Right kidney (tissue), 1 donor: ENCODE results near the gene DESI2.

ENCODE experiments used
- DNase-seq: peaks from one replicate; pipeline ENCODE4 v3.0.0-alpha.2; 2016

The DESI2 gene

DNA sequence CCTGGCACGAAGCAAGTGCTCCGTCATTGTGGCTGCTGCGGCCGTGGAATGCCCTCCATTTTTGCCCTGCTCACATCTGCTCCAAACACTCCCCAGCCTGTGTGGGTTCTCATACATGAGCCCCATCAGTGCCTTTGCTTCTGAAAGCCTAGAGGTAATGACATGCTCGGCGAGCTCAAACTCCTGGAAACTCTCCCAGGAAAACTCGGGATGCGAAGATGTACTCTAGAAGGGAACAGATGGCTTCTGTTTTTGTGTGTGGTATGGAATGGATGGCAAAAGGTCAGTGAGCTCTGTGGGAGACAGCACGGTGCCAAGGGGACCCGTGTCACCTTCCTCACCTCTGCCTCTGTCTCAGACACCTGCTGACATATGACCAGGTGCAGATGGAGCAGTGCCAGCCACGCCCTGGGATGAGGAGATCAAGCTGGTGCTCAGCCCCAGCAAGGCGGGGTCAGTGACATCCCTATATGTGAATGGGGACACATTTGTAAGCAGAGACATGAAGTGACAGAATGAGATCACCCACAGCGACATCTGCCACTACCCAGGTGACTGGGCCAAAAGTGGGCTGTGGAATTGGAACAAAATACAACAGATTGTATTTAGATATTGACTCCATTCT is 98.5 kb downstream of the DESI2 start:
- no peak for DNase-seq

DNA sequence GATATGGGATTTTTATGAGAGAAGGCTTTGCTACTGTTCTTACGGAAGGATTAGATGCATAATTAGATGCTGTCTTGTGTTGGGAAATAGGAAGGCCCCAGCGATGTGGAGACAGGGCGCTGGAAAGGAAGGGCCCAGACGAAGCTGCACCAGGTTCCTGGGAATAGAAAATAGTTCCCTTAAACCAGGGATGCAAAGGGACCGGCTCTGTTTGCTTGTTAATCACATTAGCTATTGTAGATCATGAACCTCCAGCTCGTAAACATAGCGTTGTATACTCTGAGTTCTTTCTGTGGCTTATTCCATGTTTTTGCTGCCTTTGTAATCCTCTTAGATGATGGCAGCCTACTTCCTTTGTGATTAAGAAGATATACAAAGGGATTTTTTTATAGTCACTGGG is 102.7 kb downstream of the DESI2 start:
- DNase-seq = no peak

DNA sequence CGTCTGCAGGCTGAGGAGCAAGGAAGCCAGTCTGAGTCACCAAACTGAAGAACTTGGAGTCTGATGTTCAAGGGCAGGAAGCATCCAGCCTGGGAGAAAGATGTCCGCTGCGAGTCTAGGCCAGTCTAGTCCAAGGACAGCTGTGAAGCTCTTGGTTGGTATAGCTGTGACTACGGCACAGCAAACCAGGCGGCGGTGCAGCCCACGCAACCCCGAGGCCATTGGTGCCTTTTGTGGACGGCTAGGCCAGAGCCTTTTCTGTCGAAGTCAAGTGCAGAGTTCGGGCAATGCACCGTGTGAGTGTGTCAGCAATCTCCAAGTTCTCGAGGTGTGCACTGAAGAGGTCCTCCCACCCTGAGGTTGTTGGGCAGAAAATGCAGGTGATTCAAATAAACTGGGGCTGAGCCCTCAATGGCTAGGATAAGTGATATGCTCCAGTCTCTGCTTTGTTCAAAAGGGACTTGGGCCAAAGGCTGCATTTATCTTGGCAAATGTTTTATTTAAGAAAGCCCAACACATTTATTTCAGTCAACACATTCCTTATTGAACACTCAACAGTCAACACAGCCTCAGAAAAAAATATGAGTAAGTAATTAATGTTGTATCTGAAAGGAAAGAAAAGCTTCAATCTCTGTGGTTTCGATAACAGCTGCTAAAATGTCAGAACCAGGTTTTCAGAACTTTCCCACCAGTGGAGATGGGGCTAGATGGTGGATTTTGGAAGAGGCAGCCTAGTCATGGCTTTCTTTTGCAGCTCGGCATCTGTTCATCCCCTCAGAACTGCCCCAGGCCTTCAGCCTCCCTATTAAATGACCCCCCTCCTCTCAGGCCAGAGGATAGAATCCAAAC is 104.4 kb downstream of the DESI2 start:
- DNase-seq = no peak
